NCI-H1092 (cell line): ENCODE measurements around the gene KLRD1.
"Not testable (repeated sequence)": the region's sequence is repeated elsewhere in the genome, so short reads cannot be mapped to it uniquely, and the experiment has no call there.

Experiments used
- DNase-seq: peaks from one replicate; lab custom pipeline; 2025; lab: John Stamatoyannopoulos, UW

The KLRD1 gene

DNA sequence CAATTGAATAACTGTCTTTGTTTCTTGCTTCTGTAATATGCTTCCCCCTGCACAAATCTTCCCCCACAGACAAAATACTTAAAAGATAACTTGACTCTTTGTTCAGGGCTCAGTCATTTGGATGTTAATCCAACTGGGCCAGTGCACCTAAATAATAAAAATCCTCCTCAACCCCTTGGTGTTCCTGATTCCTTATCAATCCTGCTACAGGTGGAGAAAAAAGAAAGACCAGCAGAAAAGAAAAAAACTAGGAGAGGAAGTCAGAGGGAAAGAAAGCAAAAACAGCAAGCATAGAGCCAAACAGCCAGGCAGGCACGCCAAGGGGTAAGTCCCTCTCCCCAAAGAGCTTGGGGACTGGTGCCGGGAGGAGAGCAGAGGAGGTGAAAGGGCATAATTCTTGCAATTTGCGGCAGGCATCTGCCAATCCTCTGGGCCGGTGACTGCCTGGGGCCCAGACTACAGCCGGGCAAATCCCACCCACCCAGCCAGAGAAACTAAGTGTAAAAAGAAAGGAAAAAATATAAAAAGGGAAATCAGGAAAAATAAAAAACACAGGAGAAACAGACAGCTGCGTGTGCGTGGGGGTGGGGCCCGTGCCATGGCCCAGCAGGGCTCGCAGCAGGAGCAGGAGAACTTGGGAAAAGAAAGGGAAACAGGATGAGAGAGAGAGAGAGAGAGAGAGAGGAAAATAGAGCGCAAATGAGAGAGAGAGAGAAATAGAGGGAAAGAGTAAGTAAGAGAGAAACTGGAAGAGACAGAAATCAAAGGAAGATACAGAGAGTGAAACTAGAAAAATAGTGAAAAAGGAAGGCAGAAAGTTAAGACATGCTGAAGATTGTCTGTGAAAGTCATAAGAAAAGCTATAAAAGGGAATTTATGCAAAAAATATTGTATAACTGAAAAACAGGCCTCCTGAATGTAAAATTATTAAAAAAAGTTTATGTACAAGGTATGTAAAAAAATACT lies 60.8 kb downstream of the KLRD1 start:
- DNase-seq, result no peak

DNA sequence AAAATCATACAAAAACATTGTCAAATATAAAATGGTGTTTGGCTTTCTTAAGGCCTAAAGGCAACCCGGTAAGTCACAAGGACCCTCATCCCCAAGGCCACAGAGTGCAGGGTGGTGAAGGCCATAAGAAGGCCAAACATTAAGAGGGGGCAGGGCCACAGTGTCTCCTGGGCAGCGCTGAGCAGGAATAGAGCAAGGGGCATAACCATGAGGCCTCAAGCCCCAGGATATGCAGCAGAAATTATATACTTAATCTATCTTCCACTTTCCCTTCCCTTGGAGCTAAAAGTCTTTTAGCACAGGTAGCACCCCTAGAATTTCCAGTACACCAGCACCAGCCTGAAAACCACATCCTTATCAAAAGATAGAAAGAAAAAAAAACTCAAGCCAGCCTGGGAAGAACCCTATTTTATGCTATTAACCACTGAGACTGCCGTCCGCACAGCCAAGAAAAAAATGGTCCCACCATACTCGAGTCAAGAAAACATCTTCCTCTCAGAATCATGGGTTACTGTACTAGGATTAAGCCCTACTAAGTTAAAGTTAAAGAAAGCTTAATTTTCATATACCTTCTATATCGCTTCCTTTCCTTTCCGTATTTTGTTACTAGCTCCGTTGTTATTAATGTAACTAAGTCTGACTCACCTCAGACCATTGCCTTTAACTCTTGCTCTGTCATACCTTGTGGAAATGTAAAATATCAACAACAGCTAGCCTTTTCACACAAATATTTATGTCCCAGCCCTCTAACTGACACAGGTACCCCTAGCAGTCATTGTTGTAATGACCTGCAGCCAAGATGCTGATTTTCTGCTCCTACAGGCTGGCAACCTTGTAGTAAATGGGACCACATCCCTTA lies 62.1 kb downstream of the KLRD1 start:
- no peak for DNase-seq

DNA sequence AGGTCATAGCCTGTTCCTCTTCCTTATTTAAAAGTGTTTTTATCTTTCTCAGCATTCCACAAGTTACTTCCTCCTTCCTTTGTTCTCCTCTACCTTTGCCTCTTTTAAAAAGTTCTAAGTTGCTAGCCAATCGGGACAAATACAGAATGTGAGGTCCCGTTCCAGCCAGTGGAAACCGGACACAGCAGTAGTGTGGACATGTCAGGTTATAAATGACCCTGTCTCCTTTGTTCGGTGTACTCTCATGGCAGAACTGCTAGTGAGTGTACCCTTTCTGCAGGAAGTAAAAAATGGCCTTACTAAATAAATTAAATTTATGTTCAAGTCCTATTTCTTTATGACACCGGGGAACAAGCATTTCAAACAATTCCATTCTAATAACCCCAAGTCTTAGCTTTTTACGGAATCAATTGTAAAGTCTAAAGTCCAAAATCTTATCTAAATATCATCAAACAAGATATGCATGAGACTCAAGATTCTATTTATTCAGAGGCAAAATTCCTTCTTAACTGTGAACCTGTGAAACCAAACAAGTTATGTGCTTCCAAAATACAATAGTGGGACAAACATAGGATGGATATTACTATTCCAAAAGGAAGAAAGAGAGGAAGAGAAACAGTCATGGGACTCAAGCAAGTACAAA lies 64.3 kb downstream of the KLRD1 start:
- not testable (repeated sequence) for DNase-seq

DNA sequence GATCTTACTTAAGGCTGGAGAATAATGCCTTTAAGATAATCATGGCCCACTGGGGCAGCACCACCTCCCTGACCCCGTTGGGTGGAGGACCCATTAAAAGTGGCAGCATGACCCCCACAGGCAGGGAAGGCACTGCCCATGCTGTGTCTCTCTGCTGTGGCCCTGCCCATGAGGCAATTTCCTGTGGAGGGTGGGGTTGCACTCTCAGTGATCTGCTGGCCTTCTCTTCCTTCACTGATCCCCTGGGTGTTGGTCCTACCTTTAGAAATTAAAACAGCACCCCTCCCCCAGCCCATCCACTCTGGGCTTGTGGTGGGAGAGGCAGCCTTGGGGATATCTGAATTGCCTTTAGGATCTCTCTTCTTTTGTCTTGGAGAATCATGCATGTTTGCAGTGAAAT lies 64.9 kb downstream of the KLRD1 start:
- DNase-seq, result no peak

DNA sequence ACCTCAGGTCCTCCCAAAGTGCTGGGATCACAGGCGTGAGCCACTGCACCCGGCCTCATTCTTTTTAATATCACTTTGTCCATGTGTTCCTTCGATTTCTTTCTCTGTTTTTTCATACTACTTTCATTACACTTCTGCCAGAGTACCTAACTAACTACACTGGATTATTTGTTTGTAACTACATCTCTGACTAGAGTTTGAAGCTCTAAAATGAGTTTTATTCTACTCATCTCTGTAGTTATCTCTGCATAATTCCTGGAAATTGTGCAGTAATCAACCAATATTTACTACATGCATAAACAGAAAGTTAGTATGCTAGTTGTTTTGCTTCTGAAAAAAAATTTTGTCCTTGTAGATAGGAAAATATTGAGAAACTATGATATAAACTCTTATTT lies 67.0 kb downstream of the KLRD1 start:
- DNase-seq, result no peak

DNA sequence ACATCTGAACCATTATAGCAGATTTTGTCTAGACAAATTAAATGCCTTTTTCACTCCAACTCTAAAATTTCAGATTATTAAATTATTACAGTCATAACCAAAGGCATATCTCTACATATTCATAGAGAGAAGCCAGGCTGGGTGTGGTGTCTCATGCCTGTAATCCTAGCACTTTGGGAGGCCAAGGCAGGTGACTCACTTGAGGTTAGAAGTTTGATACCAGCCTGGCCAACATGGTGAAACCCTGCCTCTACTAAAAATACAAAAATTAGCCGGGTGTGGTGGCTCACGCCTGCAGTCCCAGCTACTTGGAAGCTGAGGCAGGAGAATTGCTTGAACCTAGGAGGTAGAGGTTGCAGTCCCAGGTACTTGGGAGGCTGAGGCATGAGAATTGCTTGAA lies 71.1 kb downstream of the KLRD1 start:
- DNase-seq, result not testable (repeated sequence)
